Uterus (tissue), 4 donors: ENCODE data around the gene NR2E3. TPM values are rescaled to one million over a fixed set of nuclear protein-coding genes. Genes with fewer than 3 reads are reported as not detected.

ENCODE experiments used
- DNase-seq, 2 donors: peaks; one replicate each; pipeline ENCODE4 v3.0.0-alpha.2; 2019 to 2020
- H3K27ac ChIP-seq, 2 donors: fragments of 200-600 bp; sonication (generic); 1 replicate in 1 of 2; 2 replicates in 1 of 2; pipeline ENCODE4 v1.5.1; 2016 to 2018
- H3K27me3 ChIP-seq, 2 donors: fragments of 200-600 bp; sonication (generic); one replicate each; pipeline ENCODE4 v1.5.1; 2018 to 2019; ENCODE audit warnings: control low read depth in 1 of 2
- H3K36me3 ChIP-seq, 2 donors: fragments of 200-600 bp; sonication (generic); one replicate each; pipeline ENCODE4 v1.5.1; 2019; ENCODE audit warnings: control low read depth in 1 of 2
- H3K4me1 ChIP-seq, 2 donors: fragments of 200-600 bp; sonication (generic); one replicate each; pipeline ENCODE4 v1.5.1; 2018 to 2019; ENCODE audit warnings: control low read depth in 1 of 2
- H3K4me3 ChIP-seq, 2 donors: fragments of 200-600 bp; sonication (generic); 1 replicate in 1 of 2; 2 replicates in 1 of 2; pipeline ENCODE4 v1.5.1; 2018 to 2019; ENCODE audit warnings: mild to moderate bottlenecking in 1 of 2
- H3K9me3 ChIP-seq, 2 donors: fragments of 200-600 bp; sonication (generic); one replicate each; pipeline ENCODE4 v1.5.1; 2019; ENCODE audit warnings: control low read depth in 1 of 2
- POLR2A ChIP-seq, 2 donors: fragments of 450-650 bp; IDR thresholded peaks; one replicate each; pipeline ENCODE4 v1.6.1; 2016; ENCODE audit warnings: antibody characterized with exemption in 2 of 2, mild to moderate bottlenecking in 1 of 2, moderate library complexity in 1 of 2
- intact Hi-C: fragments of 100-400 bp; cut with DNase I; formaldehyde crosslinking; loops from one replicate; pipeline ENCODE4 v1.15.1; 2023; ENCODE audit warnings: low total_unique reads
- total RNA-seq, 4 donors: library from RNA; depleted of rRNA in 3 of 4; stranded (reverse); fragments of >200 nt in 3 of 4; gene quantifications; one replicate each; pipeline versions ENCODE4 v1.1.0 to v1.2.4, GENCODE V29; 2014 to 2023
- TF ChIP-seq, protein P1 (sequence below), 4 experiments: fragments of 200-600 bp in 2 of 4; fragments of 450-650 bp in 2 of 4; sonication (generic) in 2 of 4; IDR thresholded peaks; one replicate each; pipeline ENCODE4 v1.5.1; 2016 to 2019; ENCODE audit warnings: antibody characterized with exemption in 4 of 4, mild to moderate bottlenecking in 2 of 4, moderate library complexity in 1 of 4
- donor health status: DM: yes; HTN: yes; CAD: no.

NR2E3 gene
- total RNA-seq, 4 donors from 2014 or later: 0.41 TPM; not detected in 3

- TF ChIP-seq, protein P1, sequence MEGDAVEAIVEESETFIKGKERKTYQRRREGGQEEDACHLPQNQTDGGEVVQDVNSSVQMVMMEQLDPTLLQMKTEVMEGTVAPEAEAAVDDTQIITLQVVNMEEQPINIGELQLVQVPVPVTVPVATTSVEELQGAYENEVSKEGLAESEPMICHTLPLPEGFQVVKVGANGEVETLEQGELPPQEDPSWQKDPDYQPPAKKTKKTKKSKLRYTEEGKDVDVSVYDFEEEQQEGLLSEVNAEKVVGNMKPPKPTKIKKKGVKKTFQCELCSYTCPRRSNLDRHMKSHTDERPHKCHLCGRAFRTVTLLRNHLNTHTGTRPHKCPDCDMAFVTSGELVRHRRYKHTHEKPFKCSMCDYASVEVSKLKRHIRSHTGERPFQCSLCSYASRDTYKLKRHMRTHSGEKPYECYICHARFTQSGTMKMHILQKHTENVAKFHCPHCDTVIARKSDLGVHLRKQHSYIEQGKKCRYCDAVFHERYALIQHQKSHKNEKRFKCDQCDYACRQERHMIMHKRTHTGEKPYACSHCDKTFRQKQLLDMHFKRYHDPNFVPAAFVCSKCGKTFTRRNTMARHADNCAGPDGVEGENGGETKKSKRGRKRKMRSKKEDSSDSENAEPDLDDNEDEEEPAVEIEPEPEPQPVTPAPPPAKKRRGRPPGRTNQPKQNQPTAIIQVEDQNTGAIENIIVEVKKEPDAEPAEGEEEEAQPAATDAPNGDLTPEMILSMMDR (IDR thresholded peaks at IDR 0.05): no peak
- TF ChIP-seq POLR2A (IDR thresholded peaks at IDR 0.05): no peak
- no peaks in the 10 kb centered on the region for H3K36me3 ChIP-seq
- no peaks in the 10 kb centered on the region for H3K9me3 ChIP-seq
- H3K27ac ChIP-seq: no peak overlapping the region
- intact Hi-C loops: no loop called here
- no peak for DNase-seq
- no peaks in the 10 kb centered on the region for H3K4me1 ChIP-seq
- H3K4me3 ChIP-seq: no peak overlapping the region
- H3K27me3 ChIP-seq: no peaks in the 10 kb centered on the region
Observed at GRCh38 chr15:71821547-71822129, 11.3 kb downstream of the NR2E3 start.

DNA sequence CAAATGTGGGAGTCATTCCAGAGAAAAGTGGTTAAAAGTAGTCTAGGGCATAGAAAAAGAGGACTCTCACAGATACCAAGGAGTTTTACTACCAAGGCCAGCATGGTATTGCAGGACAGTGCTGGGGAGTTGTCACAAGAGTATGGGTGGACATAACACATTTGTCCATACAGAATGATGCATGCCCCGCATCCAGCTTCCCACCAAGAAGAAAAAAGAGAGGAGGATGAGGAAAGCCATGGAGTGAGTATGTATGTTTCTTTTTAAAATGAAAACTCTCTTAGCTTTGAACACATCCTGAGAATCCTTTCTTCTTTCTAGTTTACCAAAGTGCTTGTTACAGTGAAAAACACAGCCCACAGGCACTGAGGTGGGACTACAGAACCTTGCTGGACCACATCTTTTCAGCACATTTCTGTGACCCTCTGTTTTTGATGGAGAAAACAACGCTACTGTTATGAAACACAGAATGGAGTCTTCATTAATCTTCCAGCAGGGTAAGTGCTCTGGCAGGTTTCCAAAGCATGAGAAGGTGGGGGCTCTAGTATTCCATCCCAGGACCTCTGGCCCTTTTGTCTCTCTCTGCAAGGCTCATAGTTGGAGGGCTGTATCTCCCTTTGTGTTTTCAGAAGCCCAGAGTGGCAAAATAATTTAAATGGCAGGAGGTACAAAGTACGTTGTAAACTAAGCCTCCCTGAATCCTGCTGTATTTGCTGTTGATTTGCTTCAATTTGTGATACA, 12.7 kb downstream of the NR2E3 start:
- TF ChIP-seq, protein P1 (IDR thresholded peaks at IDR 0.05): no peak

DNA sequence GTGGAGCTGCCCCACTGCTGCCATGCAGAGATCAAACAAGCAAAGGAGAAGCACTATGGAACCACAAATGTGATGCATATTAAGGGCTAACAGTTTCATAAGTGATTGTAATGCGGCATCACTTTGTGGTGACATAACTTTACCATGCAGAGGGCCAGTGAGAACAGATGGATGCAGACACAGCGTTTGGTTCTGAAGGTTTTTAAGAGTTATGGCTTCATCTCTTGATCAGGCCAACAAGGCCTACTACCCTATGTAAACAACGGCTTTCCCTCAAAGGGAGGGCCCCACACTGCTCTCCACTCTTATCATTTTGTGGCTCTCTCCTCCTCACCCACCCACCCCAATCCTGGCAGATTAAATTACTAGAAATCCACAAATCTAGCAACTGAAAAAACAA, 13.4 kb downstream of the NR2E3 start:
- no peaks in the 10 kb centered on the region for H3K27me3 ChIP-seq
- no peak for TF ChIP-seq POLR2A (IDR thresholded peaks at IDR 0.05)
- TF ChIP-seq, protein P1 (IDR thresholded peaks at IDR 0.05): no peak
- intact Hi-C loops: no loop called here
- H3K9me3 ChIP-seq: no peaks in the 10 kb centered on the region
- no peaks in the 10 kb centered on the region for H3K36me3 ChIP-seq
- no peaks in the 10 kb centered on the region for H3K4me1 ChIP-seq
- no peak overlapping the region for H3K27ac ChIP-seq
- H3K4me3 ChIP-seq: no peak overlapping the region
- DNase-seq: no peak

More for the DNA sequence above, 12.7 kb downstream of the NR2E3 start:
- no peak for DNase-seq
- H3K9me3 ChIP-seq: no peaks in the 10 kb centered on the region
- H3K36me3 ChIP-seq: no peaks in the 10 kb centered on the region
- no peaks in the 10 kb centered on the region for H3K4me1 ChIP-seq
- H3K27ac ChIP-seq: no peak overlapping the region
- intact Hi-C loops: no loop called here
- H3K27me3 ChIP-seq: no peaks in the 10 kb centered on the region
- H3K4me3 ChIP-seq: no peak overlapping the region

- H3K27ac ChIP-seq: no peak overlapping the region
- no peak overlapping the region for H3K4me3 ChIP-seq
- DNase-seq: no peak
- H3K9me3 ChIP-seq: no peaks in the 10 kb centered on the region
- no peaks in the 10 kb centered on the region for H3K27me3 ChIP-seq
- no peaks in the 10 kb centered on the region for H3K4me1 ChIP-seq
- H3K36me3 ChIP-seq: no peaks in the 10 kb centered on the region
- no peak for TF ChIP-seq POLR2A (IDR thresholded peaks at IDR 0.05)
- TF ChIP-seq, protein P1 (IDR thresholded peaks at IDR 0.05): no peak
- intact Hi-C loops: no loop called here
Observed at GRCh38 chr15:71825021-71825730, 14.8 kb downstream of the NR2E3 start.

- TF ChIP-seq POLR2A (IDR thresholded peaks at IDR 0.05): no peak
- TF ChIP-seq, protein P1 (IDR thresholded peaks at IDR 0.05): no peak
- Histone ChIP-seq H3K4me1 (no peaks in the 10 kb centered on the region), H3K9me3 (no peaks in the 10 kb centered on the region), H3K27me3 (no peaks in the 10 kb centered on the region), H3K27ac (no peak overlapping the region), H3K36me3 (no peaks in the 10 kb centered on the region), H3K4me3 (no peak overlapping the region)
- intact Hi-C loops: no loop called here
- DNase-seq: no peak
Observed at GRCh38 chr15:71826196-71826595, 15.8 kb downstream of the NR2E3 start.
